ENCODE results near the gene KIF13A. TPM values are rescaled to one million over a fixed set of nuclear protein-coding genes. Genes with fewer than 3 reads are reported as not detected.
"Not testable (repeated sequence)": the region's sequence is repeated elsewhere in the genome, so short reads cannot be mapped to it uniquely, and the experiment has no call there.

KIF13A gene
- total RNA-seq, 1 donor from 2014 or later: 16.7 TPM

DNA sequence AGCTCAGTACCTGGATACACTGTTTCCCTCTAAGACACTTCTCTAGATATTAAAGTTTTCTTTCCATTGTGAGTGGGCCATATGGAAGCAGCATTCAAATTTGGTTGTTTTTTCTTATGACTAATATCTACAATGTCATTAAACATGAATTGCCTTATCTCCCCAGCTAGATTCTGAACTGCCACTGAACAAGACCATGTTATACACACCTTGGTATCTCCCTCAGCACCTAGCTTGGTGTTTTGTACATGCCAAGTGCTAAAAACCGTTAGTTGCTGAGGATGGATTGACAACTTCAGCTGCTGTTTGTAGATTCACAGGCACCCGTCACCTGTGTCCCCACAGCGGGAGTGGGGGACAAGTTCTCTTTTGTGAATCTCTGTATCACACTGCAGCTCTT lies 131.1 kb downstream of the KIF13A start:
- ATAC-seq (no peak), DNase-seq (ENCODE audit: low spot score) (no peak)

DNA sequence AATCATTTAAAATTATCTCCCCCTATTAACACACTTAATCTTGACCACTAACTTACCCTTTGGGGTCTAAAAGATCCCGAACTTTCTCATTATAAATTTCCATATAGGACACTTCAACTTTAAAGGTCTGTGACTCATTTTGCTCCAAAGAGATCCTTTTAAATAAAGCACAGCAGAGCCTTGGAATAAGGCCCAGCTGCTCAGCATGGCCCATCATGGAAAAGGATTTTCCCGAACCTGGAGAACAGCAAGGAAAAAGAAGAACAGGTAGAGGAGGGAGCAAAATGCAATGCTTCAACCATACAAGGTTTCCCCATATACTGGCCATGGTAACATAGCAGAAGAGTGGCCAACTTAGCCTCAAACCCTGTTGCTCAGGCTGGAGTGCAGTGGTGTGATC lies 132.1 kb downstream of the KIF13A start:
- ATAC-seq: no peak
- DNase-seq (ENCODE audit: low spot score): no peak

DNA sequence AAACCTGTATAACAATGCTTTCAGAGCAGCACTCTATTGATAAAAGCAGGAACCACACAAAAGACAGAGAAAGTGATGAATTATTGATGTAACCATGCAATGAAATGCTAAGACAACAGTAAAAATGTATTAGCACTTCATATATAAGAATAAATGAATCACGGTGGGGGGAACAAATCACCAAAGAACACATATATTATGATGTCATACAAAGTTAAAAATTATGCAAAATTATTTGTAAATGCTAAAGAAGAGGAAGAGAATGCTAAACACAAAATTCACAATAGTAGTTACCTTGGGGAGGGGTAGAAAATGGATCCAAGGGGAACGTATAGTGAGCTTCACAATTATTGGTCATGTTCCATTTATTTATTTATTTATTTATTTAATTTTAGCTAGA lies 133.9 kb downstream of the KIF13A start:
- DNase-seq (ENCODE audit: low spot score) (no peak), ATAC-seq (no peak)

DNA sequence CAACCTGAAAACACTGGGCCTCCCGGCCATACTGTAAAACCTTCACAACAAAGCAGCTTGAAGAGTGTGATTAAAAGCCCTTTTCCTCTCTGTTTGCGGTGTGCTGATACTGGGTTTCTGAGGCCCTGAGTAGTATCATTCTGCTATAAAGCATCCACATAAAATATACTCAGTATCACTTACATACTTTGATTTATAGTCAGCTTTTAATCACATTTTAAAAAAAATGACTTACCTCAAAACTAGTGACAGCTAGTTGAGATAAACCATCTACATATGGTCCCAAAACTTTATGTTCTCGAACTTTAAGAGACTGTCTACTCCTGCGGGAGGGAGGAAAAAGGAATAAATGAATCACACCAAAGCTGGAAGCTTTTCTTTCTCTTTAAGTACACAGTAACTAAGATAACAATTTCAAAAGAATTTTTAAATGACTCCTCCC lies 135.7 kb downstream of the KIF13A start:
- DNase-seq (ENCODE audit: low spot score): no peak
- ATAC-seq: no peak

GRCh38 chr6:17851001-17851719 lies 136.3 kb downstream of the KIF13A start:
- ATAC-seq: no peak
- no peak for DNase-seq (ENCODE audit: low spot score)

DNA sequence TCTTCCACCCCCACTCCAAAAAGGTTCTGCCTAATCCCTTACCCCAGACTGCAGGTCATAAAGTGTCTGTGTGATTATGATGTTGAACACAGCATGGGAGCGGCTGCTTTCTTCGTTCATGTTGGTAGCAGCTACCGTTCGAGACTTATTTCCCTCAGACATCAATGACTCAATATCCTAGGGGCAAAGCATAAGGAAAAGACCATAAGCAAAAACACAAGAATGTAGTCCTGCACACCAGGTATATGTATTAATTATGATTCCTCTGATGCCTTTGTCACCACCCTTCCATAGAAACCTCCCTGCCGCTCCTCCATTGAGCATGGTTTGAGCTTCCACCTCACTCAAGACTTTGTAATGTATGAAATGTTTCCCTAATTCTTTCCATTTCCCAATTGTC lies 137.2 kb downstream of the KIF13A start:
- ATAC-seq (no peak), DNase-seq (ENCODE audit: low spot score) (no peak)

DNA sequence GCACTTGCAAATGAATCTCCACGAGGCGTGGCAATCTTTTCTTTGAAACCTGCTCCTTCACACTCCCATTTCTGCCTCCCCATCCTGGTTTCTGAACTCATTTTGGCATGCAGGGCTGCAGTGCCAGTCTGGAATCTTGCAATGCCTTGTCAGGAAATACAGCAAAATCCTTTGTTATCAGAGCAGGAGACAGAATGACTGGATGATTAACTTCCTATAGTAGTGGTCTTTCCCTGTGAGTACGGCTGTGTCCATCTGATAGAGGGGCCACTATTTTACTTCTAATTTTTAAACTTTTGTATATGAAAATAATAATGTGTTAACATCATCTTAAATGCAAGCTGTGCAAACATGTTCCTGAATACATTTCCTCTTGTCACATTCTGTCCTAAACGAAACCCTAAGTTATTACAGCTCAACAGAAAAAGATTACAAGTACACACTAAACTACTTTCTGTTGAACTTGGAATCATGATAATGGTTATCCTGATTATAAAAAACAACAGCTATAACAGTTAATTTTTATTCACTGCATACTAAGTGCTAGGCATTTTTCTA lies 140.2 kb downstream of the KIF13A start:
- DNase-seq (ENCODE audit: low spot score) (no peak), ATAC-seq (no peak)

- ATAC-seq: no peak
Observed at GRCh38 chr6:17846762-17847161, 140.7 kb downstream of the KIF13A start.

DNA sequence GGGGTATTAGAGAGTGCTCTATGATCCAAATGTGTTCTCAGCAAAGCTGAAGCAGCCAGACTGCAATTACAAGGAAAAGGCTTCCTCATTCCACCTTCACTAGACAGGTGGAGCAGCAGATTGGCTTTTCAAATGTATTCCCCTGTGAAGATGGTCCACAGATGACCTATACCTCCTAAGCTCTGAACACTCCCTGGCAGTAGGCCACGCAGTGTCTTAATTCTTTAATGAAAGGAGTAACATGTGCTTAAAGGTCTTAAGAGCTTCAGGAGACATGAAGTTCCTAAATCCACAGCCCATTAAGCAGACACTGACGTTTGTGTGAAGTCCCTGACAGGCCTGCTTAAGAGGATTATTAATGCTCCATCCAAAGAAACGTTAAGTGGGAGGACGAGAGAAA lies 141.8 kb downstream of the KIF13A start:
- ATAC-seq: no peak
- DNase-seq (ENCODE audit: low spot score): no peak

More at GRCh38 chr6:17846762-17847161, 140.7 kb downstream of the KIF13A start:
- no peak for DNase-seq (ENCODE audit: low spot score)

- not testable (repeated sequence) for ATAC-seq; DNase-seq (ENCODE audit: low spot score)
Observed at GRCh38 chr6:17844967-17845366, 142.5 kb downstream of the KIF13A start.

DNA sequence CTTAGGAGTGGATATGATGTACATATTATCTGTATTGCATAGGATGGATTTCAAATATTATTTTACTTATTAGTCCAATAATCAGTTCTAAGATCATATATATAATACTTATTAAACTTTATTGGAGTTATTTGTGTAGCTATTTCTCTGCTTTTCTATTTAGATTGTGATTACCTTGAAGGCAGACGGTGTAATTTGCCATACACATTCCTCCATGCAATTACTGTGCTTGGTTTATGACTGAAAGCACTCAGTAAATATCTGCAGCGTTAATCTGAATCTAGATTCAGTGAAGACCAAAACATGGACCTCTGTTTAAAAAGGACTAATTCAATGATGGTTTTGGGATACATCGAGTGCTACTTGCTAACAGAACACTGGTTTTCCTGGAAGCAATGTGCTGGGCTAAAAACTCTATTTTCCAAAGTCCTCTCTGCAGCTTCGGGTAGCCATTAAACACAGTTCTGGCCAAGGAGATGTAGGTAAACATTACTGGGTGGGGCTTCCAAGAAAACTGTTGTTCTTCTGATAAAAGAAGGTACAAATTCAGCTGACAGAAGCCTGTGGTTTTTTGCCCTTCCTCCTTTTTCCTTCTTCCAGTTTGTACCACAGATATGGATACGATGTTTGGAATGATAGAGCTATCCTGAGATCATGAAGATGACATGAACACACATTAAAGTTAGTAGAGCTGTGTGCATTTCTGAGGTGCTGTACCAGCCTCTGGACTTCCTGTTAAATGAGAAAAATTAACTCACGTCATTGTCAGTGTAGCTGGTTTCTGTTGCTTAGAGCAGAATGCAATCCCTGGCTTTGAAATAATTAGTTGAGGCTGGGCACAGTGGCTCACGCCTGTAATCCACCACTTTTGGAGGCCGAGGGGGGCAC lies 144.3 kb downstream of the KIF13A start:
- ATAC-seq (no peak), DNase-seq (ENCODE audit: low spot score) (no peak)

GRCh38 chr6:17842014-17842776 lies 145.2 kb downstream of the KIF13A start:
- DNase-seq (ENCODE audit: low spot score) (no peak), ATAC-seq (no peak)

GRCh38 chr6:17839513-17840223 lies 147.8 kb downstream of the KIF13A start:
- no peak for ATAC-seq
- no peak for DNase-seq (ENCODE audit: low spot score)

DNA sequence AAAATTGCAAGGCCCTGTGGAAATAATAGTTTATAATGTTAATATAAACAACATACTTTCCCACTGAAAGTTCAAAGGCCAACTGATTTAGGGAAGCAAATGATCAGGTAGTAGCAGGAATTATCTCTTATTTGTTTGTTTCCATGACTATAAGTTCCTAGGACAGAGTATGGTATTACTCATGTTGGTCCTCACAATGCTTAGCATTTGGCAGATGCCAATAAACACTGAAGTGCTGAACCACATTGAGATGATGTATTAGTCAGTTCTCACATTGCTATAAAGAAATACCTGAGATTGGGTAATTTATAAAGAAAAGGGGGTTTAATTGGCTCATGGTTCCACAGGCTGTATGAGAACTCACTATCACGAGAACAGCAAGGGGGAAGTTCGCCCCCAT lies 151.1 kb downstream of the KIF13A start:
- ATAC-seq (no peak), DNase-seq (ENCODE audit: low spot score) (no peak)

DNA sequence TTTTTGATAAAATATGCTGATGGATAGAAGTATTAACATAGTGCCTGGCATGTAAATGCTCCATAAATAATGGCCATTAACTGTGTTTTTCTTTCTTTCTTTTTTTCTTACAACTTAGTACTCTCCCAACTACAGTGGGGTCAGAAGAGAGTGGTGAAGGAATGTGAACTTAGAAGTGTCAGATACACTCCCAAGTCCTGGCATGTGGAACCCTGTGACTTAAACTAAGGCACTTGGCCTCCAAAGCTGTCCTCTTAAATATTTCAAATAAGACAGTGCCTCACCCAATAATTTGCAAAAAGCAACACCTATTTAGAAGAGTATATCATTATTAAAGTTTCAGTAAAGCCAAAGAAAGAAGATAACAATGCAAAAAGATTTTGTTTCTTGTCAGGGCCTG lies 151.7 kb downstream of the KIF13A start:
- DNase-seq (ENCODE audit: low spot score): no peak
- no peak for ATAC-seq

- DNase-seq (ENCODE audit: low spot score) (no peak), ATAC-seq (no peak)
Observed at GRCh38 chr6:17831135-17831534, 156.3 kb downstream of the KIF13A start.

DNA sequence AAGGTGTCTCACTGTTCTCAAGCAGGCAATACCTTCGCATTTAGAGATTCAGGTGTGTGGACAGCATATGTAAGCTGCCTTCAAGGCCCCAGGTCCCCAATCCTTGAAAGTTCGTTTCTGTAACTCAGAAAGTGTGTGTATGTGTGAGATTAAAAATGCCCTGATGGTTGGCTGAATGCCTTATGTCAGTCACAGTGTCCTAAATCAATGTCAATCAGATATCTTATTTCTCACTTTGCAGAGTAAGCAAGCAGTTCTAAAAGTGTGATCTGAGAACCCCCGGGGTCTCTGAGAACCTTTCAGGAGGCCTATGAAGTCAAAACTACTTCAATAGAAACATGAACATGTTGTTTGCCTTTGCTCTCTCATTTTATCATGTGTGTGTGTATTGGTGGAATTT lies 157.5 kb downstream of the KIF13A start:
- no peak for ATAC-seq
- no peak for DNase-seq (ENCODE audit: low spot score)

DNA sequence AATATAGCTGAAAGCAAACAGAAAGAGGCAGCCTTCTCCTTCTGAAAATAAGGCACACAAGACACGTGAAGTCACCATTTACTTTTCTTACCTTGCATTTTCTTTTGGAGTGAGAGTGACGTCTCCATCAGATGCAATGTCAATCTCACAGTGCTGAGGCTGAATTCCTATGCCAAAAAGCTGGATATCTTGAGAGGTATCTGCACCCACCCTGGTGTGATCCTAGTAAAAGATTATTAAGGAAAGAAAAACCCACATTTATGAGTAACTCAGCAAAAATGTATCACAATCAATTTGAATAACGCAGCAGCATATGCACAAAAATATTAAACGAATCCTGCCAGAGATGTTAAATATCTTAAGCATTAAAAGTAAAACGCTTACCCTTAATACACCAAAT lies 159.3 kb downstream of the KIF13A start:
- ATAC-seq (no peak), DNase-seq (ENCODE audit: low spot score) (no peak)

GRCh38 chr6:17826301-17826700 lies 161.1 kb downstream of the KIF13A start:
- DNase-seq (ENCODE audit: low spot score): no peak
- no peak for ATAC-seq

DNA sequence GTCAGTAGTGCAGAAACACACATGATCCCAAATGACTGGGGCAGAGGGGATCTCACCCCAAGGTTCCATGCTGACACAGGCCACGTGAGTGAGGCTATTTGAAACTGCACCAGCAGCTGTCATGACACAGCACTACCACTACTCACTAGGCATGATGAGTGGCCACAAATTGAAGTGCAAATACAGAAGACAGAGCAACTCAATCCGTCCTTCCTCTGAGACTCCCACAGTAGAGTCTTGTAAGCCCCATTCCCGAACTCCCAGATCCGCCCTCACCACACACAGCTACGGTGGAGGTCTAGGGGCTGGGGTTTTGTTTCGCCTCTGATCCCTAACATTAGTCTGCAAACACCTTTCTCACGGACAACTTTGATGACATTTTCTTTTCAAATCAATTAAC lies 167.4 kb downstream of the KIF13A start:
- DNase-seq (ENCODE audit: low spot score) (no peak), ATAC-seq (no peak)

Measured in left lobe of liver (tissue), 2 donors.